ENCODE results near the gene PANX1.
"Not testable (repeated sequence)": the region's sequence is repeated elsewhere in the genome, so short reads cannot be mapped to it uniquely, and the experiment has no call there.

The PANX1 gene

DNA sequence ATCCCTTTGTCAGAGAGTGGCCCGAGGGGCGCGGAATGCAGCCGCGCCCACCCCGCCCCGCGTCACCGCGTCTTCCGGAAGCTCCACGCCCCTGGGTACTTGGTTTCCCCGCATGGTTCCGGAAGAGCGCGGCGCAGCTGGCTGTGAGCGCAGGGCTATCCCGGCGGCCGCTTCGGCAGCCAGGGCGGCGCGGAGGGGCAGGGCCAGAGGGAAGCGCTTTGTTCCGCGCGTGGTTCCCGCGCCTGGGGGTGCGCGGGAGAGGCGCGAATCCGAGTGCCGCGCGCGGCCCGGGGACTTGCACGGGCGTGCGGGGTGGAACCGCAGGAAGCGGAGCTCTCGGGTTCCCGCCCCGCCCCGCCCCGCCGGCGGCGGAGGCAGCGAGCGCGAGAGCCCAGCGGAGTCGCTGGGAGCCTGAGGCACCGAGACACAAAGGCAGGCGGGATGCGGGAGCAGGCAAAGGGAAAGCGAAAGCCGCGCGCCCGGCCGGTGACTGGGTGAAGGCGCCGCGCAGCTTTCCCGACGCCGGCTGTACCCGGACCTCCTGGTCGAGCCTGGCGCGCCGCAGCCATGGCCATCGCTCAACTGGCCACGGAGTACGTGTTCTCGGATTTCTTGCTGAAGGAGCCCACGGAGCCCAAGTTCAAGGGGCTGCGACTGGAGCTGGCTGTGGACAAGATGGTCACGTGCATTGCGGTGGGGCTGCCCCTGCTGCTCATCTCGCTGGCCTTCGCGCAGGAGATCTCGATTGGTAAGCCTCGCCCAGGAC lies at the start of gene PANX1:
Gene PANX1, plus strand, starts transcription at position 96 of the 766 bp plus-strand sequence. Its CDS starts 472 bp downstream, at position 568.
- peak; percentile 85 for DNase-seq

DNA sequence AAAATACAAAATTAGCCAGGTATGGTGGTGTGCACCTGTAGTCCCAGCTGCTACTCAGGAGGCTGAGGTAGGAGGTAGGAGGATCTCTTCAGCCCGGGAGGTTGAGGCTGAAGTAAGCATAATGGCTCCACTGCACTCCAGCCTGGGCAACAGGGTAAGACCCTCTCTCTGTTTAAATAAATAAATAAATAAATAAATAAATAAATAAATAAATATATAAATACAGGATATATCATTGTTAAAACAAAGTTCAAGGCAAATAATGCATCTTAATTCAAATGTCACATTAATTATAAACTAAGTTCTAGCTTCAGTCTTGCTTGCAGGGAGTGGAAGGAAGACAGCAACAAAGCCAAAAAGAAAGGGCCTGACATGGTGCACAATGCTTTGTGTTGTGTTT lies 44.5 kb upstream of the PANX1 start:
- DNase-seq = no peak

- DNase-seq = no peak
Measured at GRCh38 chr11:94088906-94089305, 39.7 kb upstream of the PANX1 start.

DNA sequence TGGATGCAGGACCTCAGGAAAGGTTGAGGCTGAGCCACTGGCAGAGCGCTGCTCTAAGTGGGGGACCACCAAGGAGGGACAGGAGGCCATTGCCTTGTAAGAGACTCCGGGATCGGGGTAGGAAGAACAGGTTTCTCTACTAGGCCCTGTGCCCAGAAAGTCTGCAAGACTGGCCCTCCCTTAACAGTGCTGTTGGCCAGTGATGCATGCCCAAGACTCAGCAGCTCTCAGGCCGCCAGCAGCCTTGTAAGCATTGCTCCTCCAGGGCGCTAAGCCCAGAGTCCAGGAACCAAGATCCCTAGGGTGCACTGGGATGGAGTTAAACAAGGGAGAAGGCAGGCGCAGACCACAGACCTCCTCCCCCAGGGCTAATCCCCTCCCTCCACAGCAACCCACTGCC lies 39.3 kb upstream of the PANX1 start:
- no peak for DNase-seq

- DNase-seq = no peak
Measured at GRCh38 chr11:94090401-94090800, 38.2 kb upstream of the PANX1 start.

DNA sequence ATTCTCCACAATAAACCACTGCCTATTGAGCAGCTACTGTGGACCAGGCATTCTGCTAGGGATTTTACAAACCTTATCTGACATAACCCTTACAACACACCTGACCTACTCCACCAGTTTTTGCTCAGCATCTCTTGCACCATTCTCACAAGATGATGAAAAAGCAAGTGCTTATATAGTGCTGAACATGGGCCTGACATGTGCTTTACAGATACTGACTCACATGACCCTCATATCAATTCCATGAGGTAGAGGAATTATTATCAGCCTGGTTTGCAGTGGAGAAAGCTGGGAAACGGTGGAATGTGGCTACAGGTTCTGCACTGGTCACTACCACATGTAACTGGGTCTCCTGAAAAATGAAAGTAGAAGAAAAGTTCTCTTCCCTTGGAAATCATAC lies 37.5 kb upstream of the PANX1 start:
- no peak for DNase-seq

- DNase-seq = no peak
Measured at GRCh38 chr11:94100253-94100652, 28.4 kb upstream of the PANX1 start.

GRCh38 chr11:94103471-94103870 lies 25.2 kb upstream of the PANX1 start:
- DNase-seq = no peak

DNA sequence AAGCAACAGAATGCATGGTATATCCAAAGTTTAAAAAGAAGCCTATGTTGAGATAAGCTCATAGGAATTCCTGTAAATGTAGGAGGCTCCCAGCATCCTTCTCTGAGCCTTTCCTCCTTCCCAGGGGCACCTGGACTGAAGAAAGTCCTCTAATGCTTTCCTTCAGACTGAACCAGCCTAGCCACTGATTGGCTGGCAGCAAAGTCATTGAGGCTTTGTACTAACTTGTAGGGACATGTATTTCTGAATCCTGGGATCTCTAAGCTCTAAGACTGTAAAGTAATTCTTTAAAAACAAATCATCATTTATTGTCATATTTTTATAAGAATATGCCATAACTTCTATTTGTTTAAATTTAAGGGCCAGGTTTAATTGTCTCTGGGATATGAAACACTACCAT lies 23.9 kb upstream of the PANX1 start:
- no peak for DNase-seq

DNA sequence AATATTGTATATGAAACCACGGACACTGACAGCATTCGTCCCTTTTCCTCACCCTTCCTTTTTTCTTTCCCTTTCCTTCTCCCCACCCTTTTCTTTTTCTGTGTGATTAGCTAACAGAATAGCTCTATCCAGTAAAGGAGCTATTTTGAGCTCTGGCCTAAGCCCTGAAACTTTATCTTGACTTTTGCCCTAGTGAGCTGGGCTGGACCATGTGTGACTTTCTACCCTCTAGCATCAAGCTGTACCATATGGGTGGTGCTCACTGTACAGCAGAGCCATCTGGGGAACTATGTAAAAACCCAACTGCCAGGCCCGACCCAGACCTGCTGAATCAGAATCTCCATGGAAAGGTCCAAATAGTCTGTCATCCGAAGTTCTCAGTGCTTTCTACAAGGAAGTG lies 21.9 kb upstream of the PANX1 start:
- no peak for DNase-seq

GRCh38 chr11:94107363-94107762 lies 21.3 kb upstream of the PANX1 start:
- DNase-seq = no peak

- no peak for DNase-seq
Measured at GRCh38 chr11:94111241-94111640, 17.4 kb upstream of the PANX1 start.

DNA sequence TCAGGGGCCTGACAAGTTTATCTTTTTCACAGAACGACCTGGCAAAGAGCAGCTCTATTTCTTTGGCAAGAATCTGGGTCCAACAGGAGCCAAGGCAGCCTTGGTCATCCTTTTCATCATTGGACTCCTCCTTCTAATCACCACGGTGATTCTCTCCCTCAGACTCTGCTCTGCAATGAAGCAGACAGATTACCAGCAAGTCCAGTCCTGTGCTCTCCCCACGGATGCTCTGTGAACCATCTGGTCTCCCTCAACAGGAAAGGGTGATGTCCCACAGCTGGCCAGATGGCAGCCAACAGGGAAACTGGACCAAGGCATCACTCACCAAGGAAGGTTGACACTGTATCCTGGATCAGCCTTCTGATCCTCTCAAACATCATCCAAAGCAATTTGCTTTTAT lies 17.0 kb upstream of the PANX1 start:
- no peak for DNase-seq

DNA sequence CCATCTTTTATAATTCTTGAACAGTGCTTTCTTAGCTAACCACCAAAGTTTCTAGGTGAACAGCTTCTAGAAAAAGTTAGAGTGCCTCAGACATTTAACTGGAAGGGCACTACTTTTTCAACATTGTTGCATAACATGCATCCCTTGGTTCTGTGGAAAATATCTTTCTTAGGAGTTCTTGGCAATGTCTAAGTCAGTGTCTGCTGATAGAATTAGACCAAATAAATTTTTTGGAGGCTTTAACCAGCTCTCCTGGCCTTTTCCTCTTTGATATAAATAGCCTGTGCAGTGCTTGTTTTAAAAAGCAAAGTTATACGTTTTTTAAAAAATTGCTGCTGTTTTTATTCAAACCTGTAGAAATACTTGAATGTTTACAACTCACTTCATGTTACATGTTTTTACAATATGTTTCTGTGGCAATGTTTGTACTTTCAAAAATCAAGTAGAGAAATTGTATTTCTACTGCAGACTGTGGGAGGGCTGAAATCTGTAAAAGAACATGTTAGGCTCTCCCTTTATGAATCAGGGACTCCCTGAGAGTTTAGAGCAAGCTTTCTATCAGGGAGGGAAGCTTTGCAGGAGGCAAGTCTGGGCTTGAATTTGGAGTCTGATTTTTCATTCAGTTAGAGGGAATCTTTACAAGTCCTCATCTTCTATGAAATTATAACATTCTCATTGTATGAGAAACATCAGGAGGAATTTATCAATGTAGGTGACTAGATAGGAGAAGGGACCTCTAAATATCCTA lies 16.3 kb upstream of the PANX1 start:
- no peak for DNase-seq

DNA sequence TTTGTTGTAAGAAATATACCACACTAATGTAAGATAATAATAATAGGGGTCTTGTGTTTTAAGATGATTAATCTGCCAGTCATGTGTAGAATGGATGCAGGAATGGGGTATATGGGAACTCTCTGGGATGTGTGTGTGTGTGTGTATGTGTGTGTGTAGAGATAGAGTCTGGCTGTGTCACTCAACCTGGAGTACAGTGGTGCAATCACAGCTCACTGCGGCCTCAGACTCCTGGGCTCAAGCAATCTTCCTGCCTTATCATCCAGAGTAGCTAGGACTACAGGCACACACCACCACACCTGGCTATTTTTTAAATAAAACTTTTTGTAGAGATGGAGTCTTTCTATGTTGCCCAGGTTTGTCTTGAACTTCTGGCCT lies 11.5 kb upstream of the PANX1 start:
- DNase-seq = no peak

GRCh38 chr11:94117871-94118270 lies 10.8 kb upstream of the PANX1 start:
- no peak for DNase-seq

DNA sequence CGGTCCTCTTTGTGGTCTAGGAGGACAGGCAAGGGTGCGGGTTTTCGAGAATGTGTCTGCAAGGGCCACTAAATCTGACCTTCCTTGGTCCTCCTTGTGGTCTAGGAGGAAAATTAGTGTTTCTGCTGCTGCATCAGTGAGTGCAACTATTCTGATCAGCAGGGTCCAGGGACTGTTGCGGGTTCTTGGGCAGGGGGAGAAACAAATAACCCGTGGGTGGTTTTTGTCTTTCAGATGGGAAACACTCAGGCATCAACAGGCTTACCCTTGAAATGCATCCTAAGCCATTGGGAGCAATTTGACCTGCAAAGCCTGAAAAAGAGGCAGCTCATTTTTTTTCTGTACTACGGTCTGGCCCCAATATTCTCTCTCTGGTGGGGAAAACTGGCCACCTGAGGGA lies 9.0 kb upstream of the PANX1 start:
- not testable (repeated sequence) for DNase-seq

- not testable (repeated sequence) for DNase-seq
Measured at GRCh38 chr11:94120516-94120915, 8.1 kb upstream of the PANX1 start.

GRCh38 chr11:94120946-94121345 lies 7.7 kb upstream of the PANX1 start:
- no peak for DNase-seq

DNA sequence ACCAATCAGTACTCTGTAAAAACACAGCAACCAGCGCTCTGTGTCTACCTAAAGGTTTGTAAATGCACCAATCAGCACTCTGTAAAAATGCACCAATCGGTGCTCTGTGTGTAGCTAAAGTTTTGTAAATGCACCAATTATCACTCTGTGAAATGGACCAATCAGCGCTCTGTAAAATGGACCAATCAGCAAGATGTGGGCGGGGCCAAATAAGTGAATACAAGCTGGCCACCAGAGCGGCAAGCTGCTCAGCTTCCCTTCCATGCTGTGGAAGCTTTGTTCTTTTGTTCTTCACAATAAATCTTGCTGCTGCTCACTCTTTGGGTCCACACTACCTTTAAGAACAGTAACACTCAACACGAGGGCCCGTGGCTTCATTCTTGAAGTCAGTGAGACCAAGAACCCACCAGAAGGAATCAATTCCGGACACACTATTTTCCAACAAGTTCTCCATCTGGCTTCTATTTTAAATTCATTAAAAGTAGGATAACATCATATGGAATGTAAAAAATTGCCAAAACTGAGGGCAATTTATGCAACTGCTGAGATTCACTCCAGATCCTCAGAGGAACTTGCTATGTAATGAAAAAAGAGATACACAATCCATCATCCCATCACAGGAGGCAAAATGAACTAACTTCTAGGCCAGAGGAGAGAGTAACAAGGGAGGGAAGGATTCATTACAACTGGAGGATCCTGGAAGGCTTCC lies 3.1 kb upstream of the PANX1 start:
- no peak for DNase-seq

DNA sequence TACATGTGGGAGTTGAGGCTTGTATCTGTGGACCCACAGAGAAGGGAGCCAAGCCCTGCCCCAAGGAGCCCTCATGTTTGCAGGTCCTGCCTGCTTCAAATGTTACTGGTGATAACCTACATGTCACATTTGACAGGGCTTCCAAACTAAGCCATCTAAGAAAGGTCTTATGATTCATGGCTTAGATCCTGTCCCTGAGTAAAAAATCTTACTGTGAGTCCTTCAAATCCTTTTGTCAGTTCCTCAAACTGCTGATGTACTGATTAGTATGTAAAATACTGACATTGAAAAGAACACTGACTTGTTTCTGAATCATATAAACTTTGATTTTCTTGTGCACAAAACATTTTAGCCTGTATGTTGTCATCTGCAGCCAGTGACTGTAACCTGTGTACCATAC lies 1.0 kb upstream of the PANX1 start:
- no peak for DNase-seq

DNA sequence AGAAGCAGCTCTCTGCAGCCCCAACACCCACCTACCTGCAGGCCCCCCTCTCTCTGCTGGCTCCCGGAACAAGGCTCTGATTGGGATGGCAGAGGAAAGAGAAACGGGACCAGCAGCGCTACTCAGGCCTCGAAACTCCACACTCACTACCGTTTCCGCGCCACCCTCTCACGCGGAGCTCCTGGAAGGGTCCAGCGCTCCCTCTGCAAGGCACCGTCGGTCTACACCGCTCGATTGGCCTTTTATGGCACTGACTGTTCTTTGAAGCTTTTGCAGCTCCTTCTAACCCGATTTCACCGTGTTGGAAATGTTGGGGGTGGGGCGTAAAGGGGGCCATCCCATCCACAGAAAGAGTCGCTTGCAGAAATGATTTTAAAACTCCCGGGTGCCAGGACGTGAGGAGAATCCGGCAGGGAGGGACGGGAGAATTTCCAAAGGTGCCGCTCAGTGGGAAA lies 323 bp upstream of the PANX1 start:
- DNase-seq = peak; percentile 43

DNA sequence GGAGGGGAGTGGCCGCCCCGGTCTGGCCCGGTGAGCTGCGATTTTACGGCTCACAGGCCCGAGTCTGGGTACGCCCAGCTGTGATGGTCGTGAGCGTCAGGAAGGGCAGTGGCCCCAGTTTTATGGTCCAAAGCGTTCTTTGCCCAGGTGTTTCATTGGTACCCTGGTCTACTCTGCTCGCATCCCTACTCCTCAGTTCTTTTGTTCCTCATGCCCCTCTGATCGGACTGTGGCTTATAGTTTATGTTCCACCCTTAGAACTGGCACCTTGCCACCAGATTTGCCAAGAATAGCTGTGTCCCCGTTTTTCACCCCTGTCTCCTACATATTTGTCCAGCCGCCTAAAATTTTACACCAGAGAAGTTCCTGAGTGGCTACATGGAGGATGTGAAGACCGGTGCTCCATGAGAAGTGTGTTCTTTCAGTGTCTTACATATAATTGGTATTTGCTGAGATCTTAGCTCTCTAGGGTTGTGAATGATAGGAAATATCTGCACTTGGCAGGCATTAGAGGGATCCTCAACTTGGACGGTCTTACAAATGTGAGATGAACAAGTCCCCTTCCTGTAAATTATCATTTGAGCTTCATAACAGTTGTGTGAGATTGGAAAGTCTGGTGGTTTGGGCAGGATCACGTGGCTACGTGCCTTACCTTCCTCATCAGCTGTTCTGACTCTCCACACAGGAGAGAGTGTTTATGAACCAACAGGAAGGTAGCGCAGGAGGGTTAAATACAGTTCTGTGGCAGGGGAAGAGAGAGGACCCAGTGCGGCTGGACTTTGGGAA lies 1.1 kb downstream of the PANX1 start:
- DNase-seq = peak; percentile 47

All from activated CD4-positive, alpha-beta T cell treated with anti-CD3 and anti-CD28 coated beads, Interleukin-10, Interleukin-2, amounts not matched to agents 100 ng/mL and 50 ng/mL, durations not matched to agents 16 hours and 8 hours (primary cell).